ENCODE results near the gene NFATC2IP.
"Not testable (repeated sequence)": the region's sequence is repeated elsewhere in the genome, so short reads cannot be mapped to it uniquely, and the experiment has no call there.

The NFATC2IP gene

GRCh38 chr16:28999577-28999976 lies 48.8 kb downstream of the NFATC2IP start:
- no peak for DNase-seq (ENCODE audit: low read depth)

GRCh38 chr16:29000019-29000418 lies 49.3 kb downstream of the NFATC2IP start:
- no peak for DNase-seq (ENCODE audit: low read depth)

GRCh38 chr16:29004496-29005139 lies 53.9 kb downstream of the NFATC2IP start:
- DNase-seq (ENCODE audit: low read depth), result not testable (repeated sequence)

- DNase-seq (ENCODE audit: low read depth), result no peak
These were observed 57.2 kb downstream of the NFATC2IP start for GRCh38 chr16:29007730-29008593.

GRCh38 chr16:29009050-29009837 lies 58.5 kb downstream of the NFATC2IP start:
- DNase-seq (ENCODE audit: low read depth), result no peak

GRCh38 chr16:29009838-29010166 lies 59.1 kb downstream of the NFATC2IP start:
- DNase-seq (ENCODE audit: low read depth), result no peak

- no peak for DNase-seq (ENCODE audit: low read depth)
These were observed 60.4 kb downstream of the NFATC2IP start for GRCh38 chr16:29011112-29011511.

- DNase-seq (ENCODE audit: low read depth), result no peak
These were observed 61.1 kb downstream of the NFATC2IP start for GRCh38 chr16:29011851-29012250.

GRCh38 chr16:29012913-29013553 lies 62.3 kb downstream of the NFATC2IP start:
- no peak for DNase-seq (ENCODE audit: low read depth)

- no peak for DNase-seq (ENCODE audit: low read depth)
These were observed 63.9 kb downstream of the NFATC2IP start for GRCh38 chr16:29014561-29015069.

All from stimulated activated CD8-positive, alpha-beta memory T cell treated with anti-CD3 and anti-CD28 coated beads, Interleukin-7, amount 100 ng/mL, for 24 hours (primary cell).